IMR-90 (cell line): ENCODE data around the gene EPHA6.

Source experiments
- BHLHE40 ChIP-seq: fragments of 150-350 bp; IDR thresholded peaks from 2 replicates; pipeline ENCODE4 v1.6.1; 2016; ENCODE audit warnings: mild to moderate bottlenecking, low read depth, low read length
- CEBPB ChIP-seq: IDR thresholded peaks from 2 replicates; pipeline ENCODE4 v1.6.1; 2012; ENCODE audit warnings: low read depth, low read length, improper control_type of control experiment
- CHD1 ChIP-seq: IDR thresholded peaks from 2 replicates; pipeline ENCODE4 v1.6.1; 2012; ENCODE audit warnings: low read depth, low read length, improper control_type of control experiment
- CTCF ChIP-seq: conservative IDR thresholded peaks from 2 replicates; pipeline ENCODE4 v1.5.1; 2012; ENCODE audit warnings: mild to moderate bottlenecking, low read depth, low read length, improper control_type of control experiment
- ELK1 ChIP-seq: fragments of 150-350 bp; IDR thresholded peaks from 2 replicates; pipeline ENCODE4 v1.6.1; 2016; ENCODE audit warnings: low read depth, mild to moderate bottlenecking, low read length, moderate library complexity, borderline replicate concordance
- FOS ChIP-seq: fragments of 150-350 bp; IDR thresholded peaks from 2 replicates; pipeline ENCODE4 v1.6.1; 2016; ENCODE audit warnings: low read depth, low read length
- MAFK ChIP-seq: IDR thresholded peaks from 2 replicates; pipeline ENCODE4 v1.6.1; 2012; ENCODE audit warnings: low read depth, low read length, improper control_type of control experiment
- MAZ ChIP-seq: IDR thresholded peaks from 2 replicates; pipeline ENCODE4 v1.6.1; 2012; ENCODE audit warnings: low read depth, mild to moderate bottlenecking, low read length, improper control_type of control experiment, moderate library complexity, borderline replicate concordance
- POLR2A ChIP-seq: IDR thresholded peaks from 2 replicates; pipeline ENCODE4 v1.6.1; 2012; ENCODE audit warnings: mild to moderate bottlenecking, low read depth, low read length
- RAD21 ChIP-seq: IDR thresholded peaks from 2 replicates; pipeline ENCODE4 v1.6.1; 2012; ENCODE audit warnings: low read length, improper control_type of control experiment
- RCOR1 ChIP-seq: IDR thresholded peaks from 2 replicates; pipeline ENCODE4 v1.6.1; 2012; ENCODE audit warnings: mild to moderate bottlenecking, low read length, improper control_type of control experiment; ENCODE audit not compliant: insufficient replicate concordance
- RFX5 ChIP-seq: IDR thresholded peaks from 2 replicates; pipeline ENCODE4 v1.8.0; 2012; ENCODE audit warnings: low read depth, mild to moderate bottlenecking, low read length, moderate library complexity
- USF2 ChIP-seq: fragments of 150-350 bp; IDR thresholded peaks from 2 replicates; pipeline ENCODE4 v1.6.1; 2017; ENCODE audit warnings: mild to moderate bottlenecking, antibody characterized with exemption, low read length, low read depth

- TF ChIP-seq CTCF, result no peak
- no peak for TF ChIP-seq POLR2A
- no peak for TF ChIP-seq FOS
- no peak for TF ChIP-seq RAD21
- no peak for TF ChIP-seq CEBPB
- no peak for TF ChIP-seq BHLHE40
- TF ChIP-seq CHD1, result no peak
- TF ChIP-seq ELK1, result no peak
- no peak for TF ChIP-seq RFX5
- no peak for TF ChIP-seq RCOR1
- no peak for TF ChIP-seq MAZ
- TF ChIP-seq USF2, result no peak
- no peak for TF ChIP-seq MAFK
Observed at GRCh38 chr3:97338375-97338774, 524.0 kb downstream of the EPHA6 start.
